NCI-H2107 treated with DMSO at 0.1 percent for 48 hours (cell line): ENCODE data around the gene USP48.
"Not testable (repeated sequence)": the region's sequence is repeated elsewhere in the genome, so short reads cannot be mapped to it uniquely, and the experiment has no call there.

Experiments
- DNase-seq: peaks from one replicate; lab custom pipeline; 2025; ENCODE audit not compliant: unreplicated experiment; lab: John Stamatoyannopoulos, UW

The USP48 gene

GRCh38 chr1:21702780-21703179, 80.2 kb downstream of the USP48 start:
- DNase-seq: no peak

GRCh38 chr1:21701401-21701800, 81.5 kb downstream of the USP48 start:
- DNase-seq: no peak

DNA sequence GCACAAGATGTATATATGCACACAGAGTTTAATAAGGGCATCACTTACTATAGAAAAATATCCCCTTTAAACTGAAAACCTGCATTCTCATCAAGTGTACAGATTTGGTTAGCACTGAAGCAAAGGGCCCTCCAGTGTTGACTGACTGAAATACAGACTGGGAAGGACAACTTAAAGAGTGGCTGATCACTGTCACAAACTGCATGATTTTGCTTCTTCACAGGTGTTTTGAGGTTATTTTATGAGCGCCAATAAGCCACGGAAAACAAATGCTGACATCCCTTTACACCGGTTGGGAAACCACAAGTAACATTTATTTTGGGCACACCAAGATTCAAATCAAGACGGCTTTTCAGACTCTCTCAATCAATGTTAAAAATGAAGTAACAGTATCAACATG, 82.9 kb downstream of the USP48 start:
- no peak for DNase-seq

DNA sequence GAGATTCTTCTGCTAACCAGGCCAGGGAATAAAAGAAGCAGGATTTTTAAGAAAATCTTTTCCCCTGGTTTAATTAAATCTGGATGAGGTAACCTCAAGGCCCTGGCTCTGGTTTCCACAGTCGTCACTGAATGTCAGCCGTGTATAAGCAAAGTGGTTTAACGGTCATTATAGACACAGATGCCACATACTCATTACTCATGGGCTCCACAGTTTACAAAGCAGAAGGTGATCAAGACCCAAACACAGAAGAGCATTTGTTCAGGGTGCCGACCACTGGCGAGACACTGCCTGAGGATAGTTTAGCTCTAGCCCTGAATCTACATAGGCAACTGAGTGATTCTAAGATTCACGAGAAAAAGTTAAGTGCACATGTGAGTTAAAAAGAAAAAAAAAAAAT, 86.0 kb downstream of the USP48 start:
- DNase-seq: no peak

- DNase-seq: no peak
These were observed 89.2 kb downstream of the USP48 start for GRCh38 chr1:21693732-21694131.

DNA sequence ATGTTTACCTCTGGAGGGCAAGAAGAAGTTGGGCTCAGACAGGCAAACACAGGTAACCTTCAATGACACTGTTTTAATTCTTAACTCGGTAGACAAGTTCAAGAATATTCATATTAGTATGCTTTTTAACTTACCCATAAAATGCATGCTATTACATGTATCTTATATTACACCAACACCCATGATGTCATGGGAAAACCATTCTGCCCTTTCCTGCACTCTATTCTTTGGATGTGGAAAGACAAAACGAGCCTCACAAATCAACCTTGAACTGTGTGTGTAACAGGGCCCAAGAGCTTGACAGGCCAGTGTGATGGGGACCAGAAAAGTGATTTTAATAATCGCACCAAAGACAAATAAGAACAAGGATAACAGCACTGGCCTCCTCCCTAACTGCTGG, 91.2 kb downstream of the USP48 start:
- no peak for DNase-seq

- DNase-seq: no peak
These were observed 93.1 kb downstream of the USP48 start for GRCh38 chr1:21689661-21690372.

DNA sequence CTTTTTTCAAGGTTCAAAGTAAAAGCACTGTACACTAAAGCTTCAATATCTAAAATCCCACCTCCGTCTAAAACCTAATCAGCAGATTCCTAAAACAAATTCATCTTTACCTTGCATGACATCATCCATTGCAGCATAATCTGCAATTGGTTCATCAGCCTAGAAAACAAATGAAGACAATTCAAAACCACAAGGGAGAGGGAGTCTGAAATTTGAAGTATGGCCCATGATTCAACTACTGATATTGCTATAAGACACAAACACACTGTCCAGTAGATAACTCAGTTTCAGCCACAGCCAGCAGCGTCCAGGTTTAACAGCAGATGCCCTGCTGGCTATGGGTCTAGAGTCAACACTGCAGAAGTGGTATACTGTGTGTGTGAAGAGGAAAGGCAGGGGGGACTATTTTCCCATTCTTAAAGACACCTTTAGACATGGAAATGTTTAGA, 95.8 kb downstream of the USP48 start:
- DNase-seq: no peak

DNA sequence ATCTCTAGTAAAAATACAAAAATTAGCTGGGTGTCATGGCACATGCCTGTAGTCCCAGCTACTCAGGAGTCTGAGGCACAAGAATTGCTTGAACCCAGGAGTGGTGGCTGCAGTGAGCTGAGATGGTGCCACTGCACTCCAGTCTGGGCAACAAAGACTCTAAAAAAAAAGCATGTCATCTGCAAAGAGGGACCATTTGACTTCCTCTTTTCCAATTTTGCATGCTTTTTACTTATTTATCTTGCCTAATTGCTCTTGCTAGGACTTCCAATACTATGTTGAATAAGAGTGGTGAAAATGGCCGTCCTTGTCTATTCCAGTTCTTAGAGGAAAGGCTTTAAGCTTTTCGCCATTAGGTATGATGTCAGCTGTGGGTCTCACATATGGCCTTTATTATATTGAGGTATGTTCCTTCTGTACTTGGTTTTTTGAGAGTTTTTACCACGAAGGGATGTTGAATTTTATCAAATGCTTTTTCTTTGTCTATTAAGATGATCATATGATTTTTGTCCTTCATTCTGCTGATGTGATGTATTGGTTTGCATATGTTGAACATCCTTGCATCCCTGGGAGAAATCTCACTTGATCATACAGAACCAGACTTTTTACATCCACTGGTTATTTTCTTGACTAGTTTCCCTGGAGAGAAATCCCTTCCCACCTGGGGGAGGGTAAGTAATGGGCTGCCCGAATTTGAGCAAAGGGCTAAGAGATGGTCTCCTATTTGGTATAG, 96.8 kb downstream of the USP48 start:
- no peak for DNase-seq

DNA sequence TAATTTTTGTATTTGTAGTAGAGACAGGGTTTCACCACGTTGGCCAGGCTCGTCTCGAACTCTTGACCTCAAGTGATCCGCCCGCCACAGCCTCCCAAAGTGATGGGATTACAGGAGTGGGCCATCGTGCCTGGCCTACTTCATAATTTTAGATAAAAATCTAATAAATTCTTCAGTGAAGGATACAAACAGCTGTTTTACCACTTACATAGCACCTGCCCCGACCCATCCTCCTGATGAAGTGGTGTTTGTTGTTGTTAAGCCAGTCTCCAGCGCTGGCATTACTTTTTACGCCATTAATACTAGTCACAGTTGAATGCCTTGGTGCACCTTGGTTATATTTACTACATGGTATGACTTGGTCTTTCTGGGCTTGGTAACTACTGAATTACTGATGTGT, 101.5 kb downstream of the USP48 start:
- DNase-seq: no peak

DNA sequence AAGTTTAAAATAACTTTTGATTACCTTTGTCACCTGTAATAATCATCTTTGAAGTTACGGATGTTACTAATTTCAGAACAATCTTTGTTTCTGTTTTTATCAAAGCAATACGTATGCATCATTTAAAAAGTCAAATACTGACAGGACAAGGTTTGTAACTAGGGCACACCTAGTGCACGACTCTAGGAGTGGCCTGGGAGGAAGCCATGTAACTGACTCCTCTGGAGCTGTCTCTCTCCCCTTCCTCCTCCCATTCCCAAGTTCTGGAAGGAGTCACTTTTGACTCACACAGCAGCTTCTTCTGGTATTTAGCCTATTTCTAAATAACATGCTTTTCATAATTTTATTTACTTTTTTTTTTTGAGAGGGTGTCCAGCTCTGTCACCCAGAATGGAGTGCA, 102.0 kb downstream of the USP48 start:
- no peak for DNase-seq

DNA sequence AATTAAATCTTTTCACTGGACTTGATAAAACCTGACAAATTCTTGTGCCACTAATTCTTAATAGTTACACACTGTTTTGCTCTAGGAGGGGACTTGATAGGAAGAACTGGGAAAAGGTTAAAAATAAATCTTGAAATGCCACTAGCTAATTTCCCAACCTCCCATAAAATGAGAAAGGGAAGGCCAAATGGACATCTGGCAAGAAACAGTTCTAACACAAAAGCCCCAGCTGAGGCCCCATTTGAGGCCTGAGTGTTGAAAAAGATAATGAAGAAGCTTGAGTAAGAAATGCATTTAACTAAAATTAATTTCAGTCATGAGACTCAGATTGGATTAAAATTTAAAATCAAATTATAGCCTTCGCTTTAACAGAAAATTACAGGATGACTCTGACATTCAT, 102.6 kb downstream of the USP48 start:
- DNase-seq: no peak

- DNase-seq: no peak
These were observed 105.8 kb downstream of the USP48 start for GRCh38 chr1:21677168-21677567.

GRCh38 chr1:21674957-21675356, 108.0 kb downstream of the USP48 start:
- no peak for DNase-seq

- not testable (repeated sequence) for DNase-seq
These were observed 109.1 kb downstream of the USP48 start for GRCh38 chr1:21673853-21674252.

GRCh38 chr1:21673277-21673780, 109.6 kb downstream of the USP48 start:
- DNase-seq: peak; percentile 31

GRCh38 chr1:21672478-21673276, 110.3 kb downstream of the USP48 start:
- DNase-seq: no peak

- DNase-seq: no peak
These were observed 111.0 kb downstream of the USP48 start for GRCh38 chr1:21671915-21672314.

DNA sequence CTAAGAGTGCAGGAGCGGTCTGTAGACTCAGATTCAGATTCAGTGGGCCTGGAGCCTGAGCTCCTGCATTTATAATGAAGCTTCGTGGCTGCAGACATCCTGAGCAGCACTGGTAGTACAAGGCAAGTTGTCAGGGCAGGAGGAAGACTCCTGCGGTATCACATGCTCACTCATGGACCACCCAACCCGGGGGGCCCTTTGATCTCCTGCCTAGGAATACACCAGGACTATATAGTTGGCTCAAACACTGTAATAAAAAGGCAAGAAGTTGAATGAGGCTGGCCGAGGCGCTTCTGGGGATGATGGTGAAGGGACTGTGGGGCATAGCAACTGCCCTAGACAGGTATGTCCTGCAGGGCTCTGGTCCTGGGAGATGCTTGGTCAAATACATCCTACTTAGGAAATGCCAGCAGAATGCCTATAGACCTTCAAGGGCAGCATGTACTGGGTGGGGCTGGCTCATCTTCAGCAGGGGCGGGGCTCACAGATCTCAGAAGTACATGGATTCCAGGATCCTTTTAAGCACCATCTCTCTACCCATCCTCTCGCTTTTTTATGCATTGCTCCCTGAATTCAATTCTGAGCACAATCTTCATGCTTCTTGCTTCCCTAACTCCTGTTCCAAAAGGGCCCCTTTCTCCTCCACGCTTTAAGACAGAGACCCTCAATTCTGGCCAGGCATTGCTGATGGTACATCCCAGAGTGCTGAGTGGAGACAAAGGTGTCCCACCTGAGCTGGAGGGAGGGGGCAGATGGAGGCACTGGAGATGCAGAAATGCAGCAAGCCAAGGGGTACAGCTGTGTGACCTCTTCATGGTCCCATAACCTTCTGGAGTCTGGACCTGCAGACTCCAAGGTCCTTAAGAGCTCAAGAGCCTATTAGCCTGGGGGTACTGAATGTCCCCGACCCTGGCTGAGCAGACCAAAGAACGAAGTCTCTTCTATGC, 111.7 kb downstream of the USP48 start:
- no peak for DNase-seq

DNA sequence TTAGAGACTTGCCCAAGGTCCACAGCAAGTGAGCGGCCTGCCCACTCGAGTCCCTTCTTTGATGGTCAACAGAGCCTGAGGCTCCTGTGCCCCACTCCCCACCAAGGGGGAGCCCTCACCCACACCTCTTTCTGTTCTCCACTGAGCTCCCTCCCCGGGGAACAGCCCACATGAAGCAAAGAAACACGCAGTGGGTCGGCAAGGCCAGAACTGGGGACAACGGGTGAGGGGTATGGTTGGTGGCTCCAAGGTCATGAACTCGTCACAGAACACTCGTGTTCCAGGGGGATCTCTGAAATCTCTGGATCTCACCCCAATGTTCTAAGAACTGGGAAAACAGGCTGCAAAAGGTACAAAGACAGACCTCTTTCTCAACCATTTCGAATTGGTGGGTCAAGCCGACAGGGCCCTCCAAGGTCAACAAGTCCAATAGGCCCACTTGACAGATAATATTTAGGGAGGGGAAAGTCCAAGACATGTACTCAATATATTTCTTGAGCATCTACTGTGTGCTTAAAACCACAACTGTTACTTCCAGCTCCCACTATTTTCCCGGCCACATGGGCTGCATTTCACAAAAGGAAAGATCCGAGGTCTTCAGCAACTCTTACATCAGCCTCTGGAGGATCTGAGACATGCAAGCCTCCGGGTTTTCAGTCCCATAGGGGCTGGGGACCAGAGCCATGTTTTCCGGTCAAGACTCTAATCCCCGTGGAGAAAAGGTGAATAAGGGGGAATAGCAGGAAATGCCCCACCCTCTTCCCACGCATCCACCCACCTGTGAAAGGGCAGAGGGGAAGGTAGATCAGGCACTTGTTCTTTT, 112.7 kb downstream of the USP48 start:
- DNase-seq: no peak
